ENCODE data around the gene KRT75.

KRT75 gene

DNA sequence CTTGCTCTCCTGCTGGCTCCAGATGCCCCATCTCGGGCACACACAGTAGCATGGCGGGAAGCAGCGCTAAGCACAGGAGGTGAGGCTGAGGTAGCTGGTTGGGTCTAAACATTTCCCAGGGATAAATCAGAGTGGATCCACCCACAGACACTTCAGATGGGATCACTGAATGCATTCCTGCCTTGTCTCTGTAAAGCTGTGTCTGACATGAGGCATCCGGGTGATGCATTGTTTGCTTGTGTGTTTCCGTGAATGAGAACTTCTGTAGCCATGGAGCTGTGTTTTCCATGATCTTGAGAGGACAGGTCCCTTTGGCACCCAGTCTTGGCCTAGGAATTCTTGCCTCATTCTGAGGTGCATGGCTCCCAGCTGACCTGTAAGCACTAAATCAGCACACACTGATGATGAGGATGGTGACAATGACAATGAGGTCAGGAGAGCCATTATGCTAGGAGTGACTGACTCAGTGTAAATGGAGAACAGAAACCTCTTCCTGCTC, 6.7 kb upstream of the KRT75 start:
- DNase-seq = no peak

DNA sequence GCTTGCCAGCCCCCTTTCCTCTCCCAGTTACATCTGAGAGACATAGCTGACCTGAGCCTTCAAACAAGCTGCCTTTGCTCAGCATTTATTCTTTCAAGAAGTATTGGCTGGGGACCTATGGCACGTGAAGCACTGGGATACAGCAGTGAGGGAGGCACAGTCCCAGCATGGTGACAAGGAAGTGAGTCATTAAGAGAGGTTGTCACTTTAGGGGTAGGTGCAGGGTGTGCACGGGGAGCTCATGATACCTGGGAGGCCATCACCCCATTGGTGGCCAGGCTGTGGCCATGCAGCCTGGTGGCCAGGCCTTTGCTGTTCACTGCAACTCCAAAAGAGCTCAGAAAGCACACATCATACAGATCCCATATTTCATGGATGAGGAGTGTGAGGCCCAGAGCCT, 5.7 kb upstream of the KRT75 start:
- no peak for DNase-seq

DNA sequence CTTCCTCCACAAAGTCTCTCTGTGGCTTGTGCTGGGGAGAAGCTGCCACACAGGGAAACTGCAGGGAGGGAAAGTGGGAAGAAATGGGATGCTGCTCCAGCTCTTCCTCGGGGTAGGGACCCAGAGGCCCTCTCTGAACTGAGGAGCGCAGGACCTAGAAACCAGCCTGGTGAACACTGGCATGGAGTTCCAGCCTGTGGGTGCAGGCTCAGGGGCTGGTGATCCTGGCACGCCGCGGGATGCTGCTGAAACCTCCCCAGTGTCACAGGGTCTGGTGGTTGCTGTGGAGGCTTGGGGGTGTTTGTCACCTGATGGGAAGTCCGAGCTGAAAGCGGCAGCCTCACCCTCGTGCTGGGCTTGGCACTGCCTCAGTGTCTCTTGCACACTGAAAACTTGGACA, 5.2 kb upstream of the KRT75 start:
- no peak for DNase-seq

DNA sequence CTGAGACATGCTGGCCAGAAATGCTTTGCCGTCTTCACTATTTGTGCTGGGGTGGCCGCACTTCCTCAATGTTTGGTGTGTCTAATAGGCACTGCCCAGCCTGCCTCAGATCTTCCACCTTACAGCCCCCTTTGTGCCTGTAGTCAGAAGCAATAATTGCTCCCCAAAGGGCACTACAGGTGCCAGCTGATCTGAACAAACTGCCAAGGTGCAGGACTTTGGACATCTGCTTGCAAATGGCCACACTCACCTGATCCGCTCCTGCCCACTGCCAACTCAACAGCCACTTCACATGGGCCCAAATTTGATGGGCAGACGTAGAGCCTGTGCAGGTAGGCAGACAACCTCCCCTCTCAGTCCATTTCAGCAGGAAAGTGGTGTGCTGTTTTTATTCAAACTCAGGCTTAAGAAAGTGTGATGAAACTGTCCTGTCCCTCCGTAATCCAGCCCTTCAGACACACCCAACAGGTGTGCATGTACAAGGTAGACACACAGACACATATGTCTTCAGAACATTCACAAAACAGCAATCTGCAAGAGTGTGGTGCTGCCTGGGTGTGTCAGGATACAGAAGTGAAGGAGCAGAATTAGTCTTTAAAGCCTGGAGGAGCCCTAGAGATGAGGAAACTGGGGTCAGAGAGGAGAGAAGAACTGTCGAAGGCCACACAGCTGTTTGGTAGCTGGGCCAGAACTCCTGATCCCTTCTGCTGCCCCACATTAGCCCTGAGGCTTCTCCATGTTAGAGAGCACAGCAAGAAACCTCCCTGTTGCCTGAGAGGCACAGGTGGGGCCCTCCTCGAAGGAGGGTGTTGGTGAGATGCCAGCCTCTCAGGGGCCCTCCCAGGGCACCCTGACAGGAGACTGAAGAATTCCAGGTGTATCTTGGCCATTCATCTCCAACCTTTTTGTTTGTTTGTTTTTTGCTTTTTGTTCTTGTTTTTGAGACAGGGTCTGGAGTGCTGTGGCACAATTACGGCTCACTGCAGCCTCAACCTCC, 4.4 kb upstream of the KRT75 start:
- no peak for DNase-seq

DNA sequence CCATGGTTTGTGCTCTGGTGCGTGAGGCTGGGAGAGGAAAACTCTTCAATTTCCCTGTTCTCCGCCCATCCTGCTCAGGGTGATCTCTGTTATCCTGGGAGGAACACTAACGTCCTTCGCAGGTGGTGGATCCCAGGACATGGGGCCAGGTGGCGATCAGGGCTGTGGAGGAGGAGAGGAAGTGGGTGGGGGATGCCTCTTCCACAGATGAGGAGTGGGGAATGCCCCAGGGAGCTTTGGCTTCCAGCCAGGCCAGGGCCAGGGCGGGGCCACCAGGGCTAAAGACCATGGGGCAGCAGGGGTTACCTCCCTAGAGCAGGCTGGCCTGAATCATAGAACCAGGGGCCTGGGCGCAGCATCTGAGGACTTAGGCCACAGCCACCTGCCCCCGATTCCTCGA, 3.3 kb upstream of the KRT75 start:
- DNase-seq = no peak

DNA sequence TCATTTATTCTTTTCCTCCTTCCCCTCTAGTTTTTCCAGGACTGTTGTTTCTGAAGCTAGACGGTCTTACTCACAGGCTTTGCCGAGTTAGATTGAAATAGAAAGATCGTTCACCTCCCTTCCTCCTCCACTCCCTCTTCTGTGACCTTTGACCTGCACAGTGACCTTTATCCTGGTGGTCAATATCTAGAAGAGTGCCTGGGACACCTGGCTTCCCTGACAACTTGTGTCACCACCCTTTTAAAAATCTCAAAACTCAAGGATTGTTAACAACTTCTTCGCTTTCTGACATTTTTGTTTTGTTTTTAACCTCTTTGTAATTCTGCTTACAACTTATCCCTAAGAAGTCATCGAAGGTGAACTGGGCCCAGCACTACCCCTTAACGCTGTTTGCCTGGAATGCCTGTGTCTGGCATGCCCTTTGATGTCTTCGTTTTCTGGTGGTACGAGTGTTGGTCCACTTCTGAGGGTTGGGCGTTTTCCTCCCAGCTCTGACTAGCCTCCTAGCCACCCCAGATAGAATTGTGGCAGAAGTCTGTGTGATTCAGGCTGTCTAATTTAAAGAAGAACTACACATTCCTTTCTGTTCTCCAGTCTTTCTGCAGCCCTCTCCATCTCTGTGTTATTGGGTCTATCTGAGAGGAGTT, 2.8 kb upstream of the KRT75 start:
- no peak for DNase-seq

DNA sequence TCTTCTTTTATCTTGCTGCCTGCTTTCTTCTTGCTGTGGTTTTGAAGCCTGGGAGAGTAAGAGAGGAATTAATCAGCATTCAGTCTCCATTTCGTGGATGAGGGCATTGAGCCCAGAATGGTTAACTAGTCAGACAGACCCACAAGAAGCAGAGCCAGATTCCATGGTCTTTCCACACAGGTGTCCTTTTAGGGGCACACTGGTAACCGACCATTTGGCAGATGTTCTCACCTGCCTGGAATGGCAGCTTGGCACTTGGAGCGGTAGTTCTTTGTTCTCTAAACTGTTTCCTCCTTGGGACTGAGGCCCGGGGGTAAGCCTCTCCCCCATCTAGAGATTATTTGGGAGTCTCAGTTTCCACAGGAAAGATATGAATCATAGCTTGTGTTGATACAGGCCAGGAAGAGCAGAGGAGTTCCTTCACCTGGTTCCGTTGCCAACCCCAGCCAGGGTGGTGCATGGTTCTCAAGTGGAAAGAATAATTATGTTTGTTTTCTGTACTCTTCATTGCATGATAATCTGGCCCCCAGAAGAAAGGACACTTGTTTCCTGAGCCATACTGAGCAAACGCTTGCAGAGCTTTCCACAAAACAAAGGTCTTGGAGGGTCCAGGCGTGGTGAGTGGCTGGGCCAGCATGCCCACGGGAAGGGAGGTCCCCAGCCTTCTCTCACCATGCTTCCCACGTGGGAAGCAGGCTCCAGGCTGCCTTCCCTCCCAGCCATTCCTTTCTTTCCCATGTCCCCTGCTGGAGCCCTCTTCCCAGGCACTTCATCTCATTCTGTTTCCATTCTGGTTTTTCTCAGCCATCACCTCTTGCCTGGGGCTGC, 2.0 kb upstream of the KRT75 start:
- DNase-seq = peak in 1 of 58 donors; percentile 8

DNA sequence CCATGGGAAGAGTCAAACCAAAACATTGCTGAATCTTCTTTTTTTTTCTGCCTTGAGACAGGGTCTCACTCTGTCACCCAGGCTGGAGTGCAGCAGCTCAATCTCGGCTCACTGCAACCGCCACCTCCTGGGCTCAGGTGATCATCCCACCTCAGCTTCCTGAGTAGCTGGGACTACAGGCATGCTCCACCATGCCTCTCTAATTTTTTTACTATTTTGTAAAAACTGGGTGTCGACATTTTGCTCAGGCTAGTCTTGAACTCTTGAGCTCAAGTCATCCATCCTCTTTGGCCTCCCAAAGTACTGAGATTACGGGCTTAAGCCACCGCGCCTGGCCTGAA, 1.5 kb upstream of the KRT75 start:
- no peak for DNase-seq

DNA sequence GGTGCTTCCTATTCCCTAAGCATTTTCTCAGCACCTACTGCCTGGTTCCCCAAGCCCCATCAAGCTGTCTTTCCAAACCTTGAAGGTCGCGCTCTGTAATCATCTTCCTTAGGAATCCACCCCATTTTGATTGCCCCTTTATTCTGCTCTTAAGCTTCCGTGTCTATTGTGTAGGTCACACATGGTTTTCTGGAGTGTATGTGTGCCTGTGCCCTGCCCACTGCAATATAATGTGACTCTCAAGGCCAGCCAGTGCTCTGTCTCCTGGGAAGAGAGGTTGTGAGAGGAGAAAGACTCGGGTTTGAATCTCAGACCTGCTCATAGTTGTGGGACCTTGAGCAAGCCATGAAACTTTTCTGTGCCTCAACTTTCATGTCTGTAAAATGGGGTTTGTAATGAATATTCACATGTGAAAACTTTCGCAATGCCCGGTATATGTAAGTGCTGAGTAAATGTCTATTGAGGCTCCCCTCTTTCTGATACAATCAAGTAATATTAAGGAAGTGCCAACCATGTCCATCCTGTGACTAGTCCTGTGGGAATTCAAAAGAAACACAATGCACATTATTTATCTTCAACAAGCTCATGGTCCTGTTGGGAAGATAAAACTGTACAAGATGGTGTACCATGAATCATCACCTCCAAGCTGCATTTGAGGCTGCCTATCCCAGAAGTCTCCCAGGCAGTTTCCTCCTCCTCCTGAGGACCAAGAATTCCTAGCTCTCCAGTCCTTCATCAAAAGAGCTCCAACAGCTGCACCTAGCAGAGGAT, 774 bp upstream of the KRT75 start:
- DNase-seq = no peak

DNA sequence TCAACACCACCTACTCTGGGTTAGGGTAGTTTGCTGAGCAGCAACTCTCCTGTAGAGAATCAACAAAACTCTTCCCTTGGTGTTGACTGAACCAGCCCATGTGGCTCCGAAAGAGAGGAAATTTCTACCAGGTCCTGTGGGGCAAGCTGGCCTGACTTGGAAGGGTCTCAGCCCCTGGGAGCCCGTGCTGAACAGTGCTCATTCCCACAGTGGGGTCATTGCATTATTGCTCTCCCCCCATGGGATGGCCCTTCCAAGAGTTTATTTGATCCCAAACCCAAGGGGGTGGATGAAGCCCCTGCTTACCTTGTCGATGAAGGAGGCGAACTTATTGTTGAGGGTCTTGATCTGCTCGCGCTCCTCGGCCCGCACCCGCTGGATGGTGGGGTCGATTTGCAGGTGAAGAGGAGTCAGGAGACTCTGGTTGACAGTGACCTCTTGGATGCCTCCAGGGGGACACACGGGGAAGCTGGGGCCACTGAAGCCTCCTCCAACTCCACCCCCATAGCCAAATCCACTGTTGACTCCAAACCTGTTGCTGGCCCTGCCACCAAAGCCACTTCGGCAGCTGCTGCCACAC, 580 bp downstream of the KRT75 start:
- DNase-seq = no peak

DNA sequence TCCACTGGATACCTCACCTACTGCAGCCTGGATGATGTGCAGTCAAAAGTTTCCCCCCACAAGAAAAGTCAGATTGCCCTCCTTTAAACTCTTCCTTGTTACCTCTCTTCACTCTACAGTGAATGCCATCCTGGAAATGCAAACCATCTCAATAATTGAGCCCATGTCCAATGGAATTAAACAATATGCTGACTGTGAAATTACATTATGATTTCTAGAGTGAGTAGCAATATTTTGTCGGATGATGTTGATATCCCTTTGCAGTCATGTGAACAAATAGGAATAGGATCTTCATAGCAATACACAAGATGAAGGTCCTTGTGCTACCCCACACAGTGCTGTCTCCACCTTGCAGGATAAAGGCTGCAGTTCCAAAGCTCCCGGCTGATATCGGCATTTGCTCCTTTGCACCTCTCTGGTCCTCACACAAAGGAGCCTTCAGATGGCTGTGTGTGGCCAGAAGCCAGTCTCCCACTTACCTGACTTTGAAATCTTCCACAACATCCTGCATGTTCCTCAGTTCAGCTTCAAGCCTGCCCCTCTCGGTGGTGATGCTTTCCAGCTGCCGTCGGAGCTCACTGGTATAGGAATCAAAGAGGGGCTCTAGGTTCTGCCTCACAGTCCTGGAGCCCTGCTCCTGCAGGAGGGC, 1.5 kb downstream of the KRT75 start:
- no peak for DNase-seq

DNA sequence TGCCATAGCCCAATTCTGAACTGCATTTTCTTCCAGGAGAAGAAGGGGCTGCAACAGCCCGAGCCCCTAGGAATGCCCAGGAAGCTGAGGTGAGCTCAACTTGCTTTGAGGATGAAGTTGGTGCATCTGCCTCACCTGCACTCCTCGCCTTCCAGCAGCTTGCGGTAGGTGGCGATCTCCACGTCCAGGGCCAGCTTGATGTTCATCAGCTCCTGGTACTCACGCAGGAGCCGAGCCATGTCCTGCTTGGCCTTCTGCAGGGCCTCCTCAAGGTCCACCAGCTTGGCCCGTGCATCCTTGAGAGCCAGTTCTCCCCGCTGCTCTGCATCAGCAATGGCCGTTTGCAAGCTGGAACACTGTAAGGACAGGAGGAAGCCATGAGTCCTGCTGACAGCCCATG, 6.0 kb downstream of the KRT75 start:
- DNase-seq = no peak

DNA sequence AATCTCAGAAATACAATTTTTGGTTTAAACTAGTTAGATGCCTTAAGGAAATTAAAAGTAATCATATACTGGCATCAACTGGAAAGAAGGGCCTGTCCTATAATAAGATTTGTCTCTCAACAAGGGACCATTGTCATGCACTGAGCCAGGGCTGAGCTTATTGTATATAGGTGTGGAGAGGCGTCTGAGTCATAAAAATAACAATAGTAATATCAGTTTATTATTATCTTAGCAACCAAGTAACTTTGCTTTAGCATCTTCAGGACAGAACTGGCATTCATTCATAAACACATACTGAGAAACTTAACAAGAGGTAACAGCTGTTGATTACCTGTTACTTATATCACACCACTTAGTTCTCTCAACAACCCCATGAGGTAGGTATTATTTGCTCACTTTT, 7.1 kb downstream of the KRT75 start:
- no peak for DNase-seq

DNA sequence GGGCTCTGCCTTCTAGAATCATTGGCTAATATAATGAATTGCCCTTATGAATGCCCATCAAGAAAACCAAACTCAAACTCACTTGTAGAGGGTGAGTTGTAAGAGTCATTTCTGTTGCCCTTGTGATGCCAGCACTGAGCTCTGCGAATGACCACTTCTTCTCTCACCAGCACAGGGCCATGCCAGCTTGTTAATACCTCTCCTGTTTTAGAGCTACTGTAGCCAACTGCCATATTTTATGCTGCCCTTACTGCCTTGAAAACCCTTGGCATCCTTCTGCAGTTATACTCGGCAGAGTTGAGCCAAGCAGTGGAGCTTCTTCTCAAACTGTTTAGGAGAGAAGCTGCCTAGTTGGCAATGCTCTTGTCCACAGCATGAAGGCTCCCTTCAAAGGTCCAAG, 8.1 kb downstream of the KRT75 start:
- no peak for DNase-seq

DNA sequence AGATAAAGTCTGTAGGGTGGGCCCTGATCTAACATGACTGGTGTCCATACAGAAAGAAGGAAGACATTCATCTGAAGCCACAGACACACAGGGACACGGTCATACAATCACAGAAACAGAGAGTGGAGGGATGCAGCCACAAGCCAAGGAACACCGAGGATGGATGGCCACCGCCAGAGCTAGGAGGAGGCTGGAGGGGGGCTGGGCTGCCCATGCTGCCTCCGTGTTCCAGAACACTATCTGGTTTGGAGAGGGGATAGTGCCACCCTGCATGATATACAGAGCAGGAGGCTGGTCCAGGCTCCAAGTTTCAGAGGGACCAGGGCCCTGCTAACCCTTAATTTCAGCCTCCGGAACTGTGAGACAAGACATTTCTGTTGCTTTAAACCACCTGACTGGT, 8.7 kb downstream of the KRT75 start:
- DNase-seq = no peak

DNA sequence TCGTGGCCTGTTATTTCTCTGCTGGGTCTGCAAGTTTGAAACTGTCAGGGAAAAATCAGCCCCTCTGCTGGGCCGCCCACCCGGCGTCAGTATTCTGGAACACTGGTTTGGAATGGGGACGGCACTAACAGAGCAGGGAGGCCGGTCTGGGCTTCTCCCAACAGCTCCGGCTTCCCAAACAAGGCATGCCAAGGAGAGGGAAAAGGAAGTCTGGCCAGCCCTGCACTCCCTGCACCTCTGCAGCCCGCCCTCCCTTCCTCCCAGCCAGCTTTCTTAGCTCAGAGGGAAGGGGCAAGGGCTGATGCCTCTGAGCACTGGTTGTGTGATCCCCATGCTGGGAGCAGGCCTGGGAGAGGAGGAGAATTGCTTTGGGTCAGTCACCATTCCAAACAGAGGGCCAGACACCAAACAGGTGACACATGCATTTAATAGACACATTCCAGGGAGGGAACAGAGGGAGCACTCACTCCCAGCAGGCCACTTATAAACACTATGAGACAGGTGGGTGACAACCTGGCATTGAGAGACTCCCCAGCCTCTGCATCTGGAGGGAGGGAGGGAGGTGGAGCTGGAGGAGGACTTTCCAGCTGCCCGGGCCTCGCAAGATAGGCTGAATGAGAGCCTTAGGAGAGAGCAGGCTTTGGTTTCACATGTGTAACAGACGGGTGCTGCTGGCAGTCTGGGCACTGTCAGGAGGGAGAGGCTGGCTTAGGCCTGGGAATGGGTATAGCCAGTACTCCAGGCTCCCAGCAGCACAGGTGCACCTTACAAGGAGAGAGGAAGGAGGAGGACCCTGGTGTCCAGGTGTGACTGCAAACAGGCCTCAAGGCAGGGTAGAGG, 10.3 kb downstream of the KRT75 start:
- no peak for DNase-seq

DNA sequence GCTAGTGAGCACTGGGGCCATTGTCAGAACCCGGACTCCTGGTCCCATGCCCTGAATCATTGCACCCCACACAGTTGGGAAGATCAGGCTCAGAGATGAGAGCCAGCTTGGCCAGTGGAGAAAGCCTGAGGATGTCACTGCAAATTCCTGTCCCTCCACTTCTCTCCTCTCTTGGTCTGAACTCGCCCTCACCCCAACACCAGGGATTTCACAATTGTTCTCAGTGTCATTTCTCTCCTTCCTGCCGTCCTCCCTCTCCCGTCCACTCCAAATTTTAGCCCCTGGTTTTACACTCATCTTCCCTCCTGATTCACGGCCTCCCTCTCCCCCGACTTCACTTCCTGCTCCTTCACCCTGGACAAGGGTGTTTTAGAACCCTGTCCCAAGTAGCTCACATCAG, 11.1 kb downstream of the KRT75 start:
- no peak for DNase-seq

DNA sequence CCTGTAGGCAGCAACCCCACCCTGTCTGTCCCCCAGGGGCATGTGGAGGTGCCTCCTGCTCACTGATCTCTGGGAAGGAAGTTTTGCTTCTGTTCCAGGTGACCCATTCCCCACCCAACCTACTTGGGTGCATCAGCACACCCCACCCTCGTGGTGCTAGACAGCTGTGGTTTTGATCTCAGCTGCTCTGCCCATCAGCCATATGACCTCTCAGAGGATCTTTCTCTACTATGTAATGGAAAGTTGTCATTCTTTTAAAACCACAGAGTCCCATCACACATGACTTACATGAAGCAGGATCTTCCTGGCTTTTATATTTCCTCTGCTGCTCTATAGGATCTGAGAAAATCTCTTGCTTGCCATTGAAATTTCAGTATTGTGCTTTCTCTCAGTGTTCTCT, 14.5 kb downstream of the KRT75 start:
- DNase-seq = no peak

DNA sequence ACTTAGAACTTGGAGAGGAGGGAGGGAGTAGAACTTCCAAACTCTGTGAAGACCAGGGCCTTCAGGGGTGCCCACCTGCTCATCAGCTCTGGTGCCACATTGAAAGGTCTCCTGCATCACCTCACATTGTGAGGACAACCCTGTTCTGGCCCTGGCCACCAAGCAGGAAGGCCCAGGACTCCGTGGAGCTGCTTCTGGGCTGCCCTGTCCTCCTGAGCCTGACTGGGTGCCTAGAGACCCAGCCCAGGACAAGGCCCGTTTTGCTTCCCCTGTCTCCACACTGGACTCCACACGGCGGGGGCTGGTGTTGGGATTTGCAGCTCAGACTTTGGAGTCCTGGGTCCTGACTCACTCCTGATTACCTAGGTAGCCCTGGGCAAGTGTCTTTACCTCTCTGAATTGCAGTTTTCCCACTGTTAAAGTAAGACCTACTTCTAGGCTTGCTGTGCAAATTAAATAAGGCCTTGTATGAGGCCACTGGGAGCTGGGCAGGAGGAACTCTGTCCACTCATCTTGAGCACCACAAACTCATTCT, 15.5 kb downstream of the KRT75 start:
- no peak for DNase-seq

All from anterior cingulate cortex (tissue), 58 donors.